ENCODE measurements around the gene SLC23A2. TPM values are rescaled to one million over a fixed set of nuclear protein-coding genes. Genes with fewer than 3 reads are reported as not detected.
A peak's percentile ranks its signal among the peaks of the same experiment; 100 is the strongest.

The SLC23A2 gene
- total and polyA plus RNA-seq, 2 donors: 5.7 to 8.6 TPM

GRCh38 chr20:4871486-4871885 is 129.8 kb downstream of the SLC23A2 start:
- Histone ChIP-seq H3K9me3 (ENCODE audit: control insufficient read depth in 2 of 2, insufficient read depth in 1 of 2, low read length in 1 of 2) (no peaks in the 10 kb centered on the region), H3K36me3 (ENCODE audit: control insufficient read depth in 2 of 2, insufficient read depth in 2 of 2, low read length in 1 of 2) (peaks cover 30 to 43% of the 10 kb centered on the region in 2 donors), H3K4me3 (ENCODE audit: low read length in 2 of 2) (no peak overlapping the region), H3K27ac (ENCODE audit: low read depth in 1 of 2, low read length in 1 of 2) (no peak overlapping the region), H3K4me1 (ENCODE audit: control insufficient read depth in 2 of 2, insufficient read depth in 2 of 2, low read length in 2 of 2) (no peaks in the 10 kb centered on the region), H3K27me3 (ENCODE audit: control insufficient read depth in 2 of 2, insufficient read depth in 1 of 2, low read length in 1 of 2) (no peaks in the 10 kb centered on the region)
- no peak for DNase-seq (ENCODE audit: low read depth in 6 of 9, low spot score in 9 of 9)
- WGBS: 98% methylated on average over 6 of the region's 6 CpGs

- 98% methylated on average over 5 of the region's 5 CpGs for WGBS
- DNase-seq (ENCODE audit: low read depth in 6 of 9, low spot score in 9 of 9): no peak
- H3K27ac ChIP-seq (ENCODE audit: low read depth in 1 of 2, low read length in 1 of 2): no peak overlapping the region
- H3K36me3 ChIP-seq (ENCODE audit: control insufficient read depth in 2 of 2, insufficient read depth in 2 of 2, low read length in 1 of 2): peaks cover 30 to 46% of the 10 kb centered on the region in 2 donors
- H3K27me3 ChIP-seq (ENCODE audit: control insufficient read depth in 2 of 2, insufficient read depth in 1 of 2, low read length in 1 of 2): no peaks in the 10 kb centered on the region
- no peaks in the 10 kb centered on the region for H3K9me3 ChIP-seq (ENCODE audit: control insufficient read depth in 2 of 2, insufficient read depth in 1 of 2, low read length in 1 of 2)
- H3K4me3 ChIP-seq (ENCODE audit: low read length in 2 of 2): no peak overlapping the region
- no peaks in the 10 kb centered on the region for H3K4me1 ChIP-seq (ENCODE audit: control insufficient read depth in 2 of 2, insufficient read depth in 2 of 2, low read length in 2 of 2)
Measured at GRCh38 chr20:4870906-4871305, 130.4 kb downstream of the SLC23A2 start.

GRCh38 chr20:4869290-4870193 is 131.8 kb downstream of the SLC23A2 start:
- 92% methylated on average over 20 of the region's 20 CpGs for WGBS
- H3K36me3 ChIP-seq (ENCODE audit: control insufficient read depth in 2 of 2, insufficient read depth in 2 of 2, low read length in 1 of 2): peaks cover 33 to 48% of the 10 kb centered on the region in 2 donors

GRCh38 chr20:4867051-4867450 is 134.3 kb downstream of the SLC23A2 start:
- no peaks in the 10 kb centered on the region for H3K27me3 ChIP-seq (ENCODE audit: control insufficient read depth in 2 of 2, insufficient read depth in 1 of 2, low read length in 1 of 2)
- H3K4me1 ChIP-seq (ENCODE audit: control insufficient read depth in 2 of 2, insufficient read depth in 2 of 2, low read length in 2 of 2): no peaks in the 10 kb centered on the region
- 99% methylated on average over 4 of the region's 4 CpGs for WGBS
- no peak overlapping the region for H3K27ac ChIP-seq (ENCODE audit: low read depth in 1 of 2, low read length in 1 of 2)
- H3K36me3 ChIP-seq (ENCODE audit: control insufficient read depth in 2 of 2, insufficient read depth in 2 of 2, low read length in 1 of 2): peaks cover 21 to 46% of the 10 kb centered on the region in 2 donors
- no peak for DNase-seq (ENCODE audit: low read depth in 6 of 9, low spot score in 9 of 9)
- H3K4me3 ChIP-seq (ENCODE audit: low read length in 2 of 2): no peak overlapping the region
- no peaks in the 10 kb centered on the region for H3K9me3 ChIP-seq (ENCODE audit: control insufficient read depth in 2 of 2, insufficient read depth in 1 of 2, low read length in 1 of 2)

More at GRCh38 chr20:4869290-4870193, 131.8 kb downstream of the SLC23A2 start:
- peak in 4 of 9 donors; percentile 6 to 33 (median 12) for DNase-seq (ENCODE audit: low read depth in 6 of 9, low spot score in 9 of 9)
- Histone ChIP-seq H3K4me3 (ENCODE audit: low read length in 2 of 2) (no peak overlapping the region), H3K27ac (ENCODE audit: low read depth in 1 of 2, low read length in 1 of 2) (no peak overlapping the region), H3K9me3 (ENCODE audit: control insufficient read depth in 2 of 2, insufficient read depth in 1 of 2, low read length in 1 of 2) (no peaks in the 10 kb centered on the region), H3K27me3 (ENCODE audit: control insufficient read depth in 2 of 2, insufficient read depth in 1 of 2, low read length in 1 of 2) (no peaks in the 10 kb centered on the region), H3K4me1 (ENCODE audit: control insufficient read depth in 2 of 2, insufficient read depth in 2 of 2, low read length in 2 of 2) (no peaks in the 10 kb centered on the region)

DNA sequence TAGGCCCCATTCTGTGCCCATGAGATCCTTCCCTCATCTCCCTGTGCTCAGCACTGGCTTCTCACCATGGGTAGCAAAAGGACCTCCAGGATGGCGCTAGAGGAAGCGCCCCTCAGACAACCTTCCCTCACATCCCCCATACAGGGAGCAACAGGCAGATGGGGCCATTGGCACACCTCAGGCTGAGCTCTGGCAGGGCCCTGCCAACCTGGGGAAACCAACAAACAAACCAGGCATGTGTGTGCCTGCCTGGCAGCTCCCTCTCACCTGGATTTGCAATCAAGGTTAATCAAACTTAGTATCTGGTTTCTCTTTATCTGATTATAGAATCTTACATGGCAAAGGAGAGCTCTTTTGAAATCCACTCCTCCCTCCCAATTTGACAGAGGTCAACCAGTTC is 134.9 kb downstream of the SLC23A2 start:
- Histone ChIP-seq H3K4me1 (ENCODE audit: control insufficient read depth in 2 of 2, insufficient read depth in 2 of 2, low read length in 2 of 2) (no peaks in the 10 kb centered on the region), H3K27ac (ENCODE audit: low read depth in 1 of 2, low read length in 1 of 2) (no peak overlapping the region), H3K9me3 (ENCODE audit: control insufficient read depth in 2 of 2, insufficient read depth in 1 of 2, low read length in 1 of 2) (no peaks in the 10 kb centered on the region), H3K36me3 (ENCODE audit: control insufficient read depth in 2 of 2, insufficient read depth in 2 of 2, low read length in 1 of 2) (peaks cover 22 to 49% of the 10 kb centered on the region in 2 donors), H3K27me3 (ENCODE audit: control insufficient read depth in 2 of 2, insufficient read depth in 1 of 2, low read length in 1 of 2) (no peaks in the 10 kb centered on the region), H3K4me3 (ENCODE audit: low read length in 2 of 2) (no peak overlapping the region)
- 99% methylated on average over 2 of the region's 2 CpGs for WGBS
- no peak for DNase-seq (ENCODE audit: low read depth in 6 of 9, low spot score in 9 of 9)

DNA sequence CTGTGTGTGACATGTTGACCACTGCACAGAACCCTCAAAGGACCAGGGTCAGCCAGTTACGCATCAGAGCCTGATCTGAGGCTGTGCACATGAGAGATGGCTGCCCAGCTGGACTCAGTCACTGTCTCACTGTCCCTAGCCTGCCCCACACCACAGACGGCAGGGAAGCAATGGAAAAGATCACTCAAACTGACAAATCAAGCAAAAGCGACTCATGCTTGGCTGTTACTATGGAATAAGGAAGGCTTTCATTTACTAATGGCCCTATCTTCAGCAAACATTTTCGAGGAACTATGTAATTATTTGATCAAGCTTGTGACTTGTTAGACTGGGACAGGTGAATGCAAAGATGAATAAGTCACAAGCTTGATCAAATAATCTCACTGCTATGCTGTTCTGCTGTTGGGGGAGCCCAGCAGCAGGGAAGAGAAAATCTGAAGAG is 137.0 kb downstream of the SLC23A2 start:
- Histone ChIP-seq H3K4me3 (ENCODE audit: low read length in 2 of 2) (no peak overlapping the region), H3K4me1 (ENCODE audit: control insufficient read depth in 2 of 2, insufficient read depth in 2 of 2, low read length in 2 of 2) (no peaks in the 10 kb centered on the region), H3K27ac (ENCODE audit: low read depth in 1 of 2, low read length in 1 of 2) (no peak overlapping the region), H3K36me3 (ENCODE audit: control insufficient read depth in 2 of 2, insufficient read depth in 2 of 2, low read length in 1 of 2) (peaks cover 30 to 53% of the 10 kb centered on the region in 2 donors), H3K9me3 (ENCODE audit: control insufficient read depth in 2 of 2, insufficient read depth in 1 of 2, low read length in 1 of 2) (no peaks in the 10 kb centered on the region), H3K27me3 (ENCODE audit: control insufficient read depth in 2 of 2, insufficient read depth in 1 of 2, low read length in 1 of 2) (no peaks in the 10 kb centered on the region)
- 96% methylated on average over 4 of the region's 4 CpGs for WGBS
- no peak for DNase-seq (ENCODE audit: low read depth in 6 of 9, low spot score in 9 of 9)

- H3K36me3 ChIP-seq (ENCODE audit: control insufficient read depth in 2 of 2, insufficient read depth in 2 of 2, low read length in 1 of 2): peaks cover 41 to 65% of the 10 kb centered on the region in 2 donors
Measured at GRCh38 chr20:4862661-4863060, 138.6 kb downstream of the SLC23A2 start.

DNA sequence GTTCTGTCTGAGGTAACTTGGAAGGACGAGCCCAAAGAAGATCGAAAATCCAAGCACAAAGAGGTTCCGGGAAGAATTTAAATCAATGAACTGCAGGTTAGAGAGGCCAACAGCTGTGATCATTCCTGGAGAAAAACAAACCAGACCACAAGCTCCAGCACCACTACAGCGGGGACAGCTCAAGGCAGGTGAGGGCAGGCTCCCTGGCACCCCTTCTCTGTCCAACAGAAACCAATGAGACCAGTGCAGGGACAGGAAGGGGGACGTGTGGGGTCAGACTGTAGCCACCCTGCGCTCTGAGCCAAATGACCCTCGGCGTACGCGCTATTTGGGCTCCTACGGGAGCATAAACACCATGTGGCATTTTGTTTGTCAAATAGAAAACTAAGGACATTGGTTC is 139.3 kb downstream of the SLC23A2 start:
- 98% methylated on average over 11 of the region's 11 CpGs for WGBS
- H3K4me1 ChIP-seq (ENCODE audit: control insufficient read depth in 2 of 2, insufficient read depth in 2 of 2, low read length in 2 of 2): no peaks in the 10 kb centered on the region
- H3K27ac ChIP-seq (ENCODE audit: low read depth in 1 of 2, low read length in 1 of 2): no peak overlapping the region
- peaks cover 43 to 72% of the 10 kb centered on the region in 2 donors for H3K36me3 ChIP-seq (ENCODE audit: control insufficient read depth in 2 of 2, insufficient read depth in 2 of 2, low read length in 1 of 2)
- H3K9me3 ChIP-seq (ENCODE audit: control insufficient read depth in 2 of 2, insufficient read depth in 1 of 2, low read length in 1 of 2): no peaks in the 10 kb centered on the region
- DNase-seq (ENCODE audit: low read depth in 6 of 9, low spot score in 9 of 9): no peak
- no peaks in the 10 kb centered on the region for H3K27me3 ChIP-seq (ENCODE audit: control insufficient read depth in 2 of 2, insufficient read depth in 1 of 2, low read length in 1 of 2)
- no peak overlapping the region for H3K4me3 ChIP-seq (ENCODE audit: low read length in 2 of 2)

More at GRCh38 chr20:4862661-4863060, 138.6 kb downstream of the SLC23A2 start:
- no peaks in the 10 kb centered on the region for H3K4me1 ChIP-seq (ENCODE audit: control insufficient read depth in 2 of 2, insufficient read depth in 2 of 2, low read length in 2 of 2)
- H3K27me3 ChIP-seq (ENCODE audit: control insufficient read depth in 2 of 2, insufficient read depth in 1 of 2, low read length in 1 of 2): no peaks in the 10 kb centered on the region
- DNase-seq (ENCODE audit: low read depth in 6 of 9, low spot score in 9 of 9): no peak
- H3K4me3 ChIP-seq (ENCODE audit: low read length in 2 of 2): no peak overlapping the region
- 96% methylated on average over 14 of the region's 14 CpGs for WGBS
- H3K27ac ChIP-seq (ENCODE audit: low read depth in 1 of 2, low read length in 1 of 2): no peak overlapping the region
- H3K9me3 ChIP-seq (ENCODE audit: control insufficient read depth in 2 of 2, insufficient read depth in 1 of 2, low read length in 1 of 2): no peaks in the 10 kb centered on the region

DNA sequence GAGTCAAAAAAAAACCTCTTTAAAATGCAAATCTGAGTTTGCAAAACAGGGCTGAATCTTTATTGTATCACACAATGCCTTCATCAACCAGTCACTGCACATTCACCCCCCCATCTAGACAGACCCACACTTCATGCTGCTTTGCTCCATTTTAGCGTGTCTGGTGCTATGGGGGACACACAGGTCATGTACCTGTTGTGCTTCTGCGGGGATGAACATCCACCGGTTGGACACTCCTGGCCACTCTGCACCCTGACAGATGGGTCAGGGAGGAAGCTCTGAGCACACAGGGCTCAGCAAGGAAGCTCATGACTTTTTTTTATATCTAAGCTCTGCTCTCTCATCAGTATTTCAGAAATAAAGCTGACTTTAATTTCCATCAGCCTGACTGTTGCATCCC is 143.3 kb downstream of the SLC23A2 start:
- H3K4me1 ChIP-seq (ENCODE audit: control insufficient read depth in 2 of 2, insufficient read depth in 2 of 2, low read length in 2 of 2): no peaks in the 10 kb centered on the region
- no peak for DNase-seq (ENCODE audit: low read depth in 6 of 9, low spot score in 9 of 9)
- H3K27ac ChIP-seq (ENCODE audit: low read depth in 1 of 2, low read length in 1 of 2): no peak overlapping the region
- H3K27me3 ChIP-seq (ENCODE audit: control insufficient read depth in 2 of 2, insufficient read depth in 1 of 2, low read length in 1 of 2): no peaks in the 10 kb centered on the region
- peaks cover 46 to 66% of the 10 kb centered on the region in 2 donors for H3K36me3 ChIP-seq (ENCODE audit: control insufficient read depth in 2 of 2, insufficient read depth in 2 of 2, low read length in 1 of 2)
- 99% methylated on average over 3 of the region's 3 CpGs for whole genome bisulfite sequencing
- no peak overlapping the region for H3K4me3 ChIP-seq (ENCODE audit: low read length in 2 of 2)
- no peaks in the 10 kb centered on the region for H3K9me3 ChIP-seq (ENCODE audit: control insufficient read depth in 2 of 2, insufficient read depth in 1 of 2, low read length in 1 of 2)

All from thymus (tissue), 11 donors.